Activated naive CD8-positive, alpha-beta T cell treated with anti-CD3 and anti-CD28 coated beads, Interleukin-2, amount 10 ng/mL, durations not matched to agents 7 days and 5 days (primary cell): Measurements from ENCODE around the gene ZNF845. TPM values are rescaled to one million over a fixed set of nuclear protein-coding genes. Genes with fewer than 3 reads are reported as not detected.
"Not testable (repeated sequence)": the region's sequence is repeated elsewhere in the genome, so short reads cannot be mapped to it uniquely, and the experiment has no call there.

ENCODE experiments used
- ATAC-seq: fragments of 150-1000 bp; cut with Tn5 transposase; one replicate; pipeline ENCODE4 v1.10.0; 2021; ENCODE audit warnings: low read depth, moderate library complexity
- POLR2A ChIA-PET: fragments of 350-600 bp; sonication (Branson Sonifier 250); formaldehyde crosslinking; loops from one replicate; lab custom pipeline; 2021; ENCODE audit warnings: antibody characterized with exemption; lab: Charles Lee
- DNase-seq: peaks from one replicate; pipeline ENCODE4 v3.0.0; 2021
- H3K27ac Mint-ChIP-seq: one replicate; pipeline ENCODE4 v1.8.0; 2022; ENCODE audit warnings: mild to moderate bottlenecking, mixed read lengths
- H3K27me3 Mint-ChIP-seq: one replicate; pipeline ENCODE4 v1.8.0; 2022; ENCODE audit warnings: mild to moderate bottlenecking, moderate library complexity, mixed read lengths
- H3K36me3 Mint-ChIP-seq: one replicate; pipeline ENCODE4 v1.8.0; 2021; ENCODE audit warnings: mild to moderate bottlenecking, mixed read lengths
- H3K4me1 Mint-ChIP-seq: one replicate; pipeline ENCODE4 v1.8.0; 2021; ENCODE audit warnings: mixed read lengths
- H3K4me3 Mint-ChIP-seq: one replicate; pipeline ENCODE4 v1.8.0; 2022; ENCODE audit warnings: mild to moderate bottlenecking, moderate library complexity, mixed read lengths
- H3K9me3 Mint-ChIP-seq: one replicate; pipeline ENCODE4 v1.8.0; 2021; ENCODE audit warnings: mixed read lengths
- total RNA-seq, 2 experiments: library from RNA; stranded (reverse); gene quantifications; one replicate each; pipeline ENCODE4 v1.2.3, GENCODE V29; 2021

The ZNF845 gene
- total RNA-seq, 2 experiments from 2014 or later, result 13.0 to 13.1 TPM

- peaks cover 40% of the 10 kb centered on the region for H3K36me3 Mint-ChIP-seq
Observed at GRCh38 chr19:53394974-53395839, 61.7 kb downstream of the ZNF845 start, which contains the start of gene ZNF765. Gene ZNF765 (plus strand): TSS chr19:53395149. CDS start chr19:53398016, 2,867 bp downstream.

GRCh38 chr19:53395840-53396524, 62.4 kb downstream of the ZNF845 start:
- Mint-ChIP-seq H3K27ac (peak overlapping the region; percentile 85), H3K9me3 (peaks cover 23% of the 10 kb centered on the region), H3K36me3 (peaks cover 46% of the 10 kb centered on the region), H3K4me1 (peaks cover 16% of the 10 kb centered on the region), H3K4me3 (peak overlapping the region; percentile 92)
- POLR2A ChIA-PET, result interaction anchor here (2.0 kb wide), 1 partner anchor 198 kb away, joined by 4 read pairs; no protein-coding TSS in a partner anchor
- H3K27me3 Mint-ChIP-seq, DNase-seq, ATAC-seq: not testable (repeated sequence)

More at GRCh38 chr19:53394974-53395839, 61.7 kb downstream of the ZNF845 start, which contains the start of gene ZNF765:
- H3K27me3 Mint-ChIP-seq, result no peaks in the 10 kb centered on the region
- ATAC-seq (peak; percentile 97), DNase-seq (peak; percentile 98)
- H3K4me1 Mint-ChIP-seq, result peaks cover 16% of the 10 kb centered on the region
- H3K9me3 Mint-ChIP-seq, result peaks cover 23% of the 10 kb centered on the region
- POLR2A ChIA-PET, result interaction anchor here (0.6 to 2.0 kb wide), 5 partner anchors 21 to 454 kb away, joined by 3 to 5 read pairs (median 4); partner anchors contain the start of gene ZNF845
- H3K4me3 Mint-ChIP-seq, result peak within 1 kb of the TSS; percentile 92
- H3K27ac Mint-ChIP-seq, result peak within 1 kb of the TSS; percentile 85

- Mint-ChIP-seq H3K27me3 (no peaks in the 10 kb centered on the region), H3K9me3 (peaks cover 23% of the 10 kb centered on the region), H3K4me1 (peaks cover 16% of the 10 kb centered on the region), H3K36me3 (peaks cover 48% of the 10 kb centered on the region), H3K4me3 (peak overlapping the region; percentile 92), H3K27ac (no peak overlapping the region)
- POLR2A ChIA-PET, result interaction anchor here (2.0 kb wide), 1 partner anchor 199 kb away, joined by 4 read pairs; no protein-coding TSS in a partner anchor
- ATAC-seq (no peak), DNase-seq (no peak)
Observed at GRCh38 chr19:53396525-53396868, 62.9 kb downstream of the ZNF845 start.

GRCh38 chr19:53397918-53398317, 64.4 kb downstream of the ZNF845 start:
- POLR2A ChIA-PET, ATAC-seq, DNase-seq, H3K27me3 Mint-ChIP-seq, H3K27ac Mint-ChIP-seq, H3K4me3 Mint-ChIP-seq: not testable (repeated sequence)
- H3K4me1 Mint-ChIP-seq, result peaks cover 16% of the 10 kb centered on the region
- peaks cover 25% of the 10 kb centered on the region for H3K9me3 Mint-ChIP-seq
- H3K36me3 Mint-ChIP-seq, result peaks cover 62% of the 10 kb centered on the region

Other genes with a start within 250 kb of the ZNF845 start
- 10 to 100 TPM; 52.2 to 53.2 TPM for gene ZNF160, start 230.3 kb upstream of the ZNF845 start, total RNA-seq
- gene ZNF415, start 200.8 kb upstream of the ZNF845 start, total RNA-seq, result 1 to 10 TPM in 1 of 2 experiments, under 1 TPM in 1; 0.72 to 1.5 TPM
- gene ZNF347, start 174.7 kb upstream of the ZNF845 start, total RNA-seq, result 10 to 100 TPM; 17.6 to 17.7 TPM
- 10 to 100 TPM; 11.3 to 11.4 TPM for gene ZNF665, start 140.4 kb upstream of the ZNF845 start, total RNA-seq
- gene ZNF677, start 78.9 kb upstream of the ZNF845 start, total RNA-seq, result 10 to 100 TPM; 17.0 to 17.8 TPM
- gene VN1R2, start 75.5 kb upstream of the ZNF845 start, total RNA-seq, result not detected
- gene VN1R4, start 66.0 kb upstream of the ZNF845 start, total RNA-seq, result not detected
- gene ZNF525, start 32.0 kb downstream of the ZNF845 start, total RNA-seq, result 10 to 100 TPM; 28.5 to 29.1 TPM
- 10 to 100 TPM; 16.2 to 17.4 TPM for gene ZNF765, start 61.4 kb downstream of the ZNF845 start, total RNA-seq
- gene ZNF761, start 98.2 kb downstream of the ZNF845 start, total RNA-seq, result 10 to 100 TPM; 14.5 to 17.2 TPM
- gene ZNF813, start 134.0 kb downstream of the ZNF845 start, total RNA-seq, result 1 to 10 TPM; 6.1 to 8.5 TPM
- gene ZNF331, start 204.4 kb downstream of the ZNF845 start, total RNA-seq, result 10 to 100 TPM; 27.5 to 29.8 TPM